GM19452 (cell line): ENCODE results near the gene GADD45G.

ENCODE experiments used
- ATAC-seq: cut with Tn5 transposase; IDR thresholded peaks from one replicate; pipeline ENCODE4 v1.9.1; 2021; ENCODE audit not compliant: unreplicated experiment

The GADD45G gene, protein sequence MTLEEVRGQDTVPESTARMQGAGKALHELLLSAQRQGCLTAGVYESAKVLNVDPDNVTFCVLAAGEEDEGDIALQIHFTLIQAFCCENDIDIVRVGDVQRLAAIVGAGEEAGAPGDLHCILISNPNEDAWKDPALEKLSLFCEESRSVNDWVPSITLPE

DNA sequence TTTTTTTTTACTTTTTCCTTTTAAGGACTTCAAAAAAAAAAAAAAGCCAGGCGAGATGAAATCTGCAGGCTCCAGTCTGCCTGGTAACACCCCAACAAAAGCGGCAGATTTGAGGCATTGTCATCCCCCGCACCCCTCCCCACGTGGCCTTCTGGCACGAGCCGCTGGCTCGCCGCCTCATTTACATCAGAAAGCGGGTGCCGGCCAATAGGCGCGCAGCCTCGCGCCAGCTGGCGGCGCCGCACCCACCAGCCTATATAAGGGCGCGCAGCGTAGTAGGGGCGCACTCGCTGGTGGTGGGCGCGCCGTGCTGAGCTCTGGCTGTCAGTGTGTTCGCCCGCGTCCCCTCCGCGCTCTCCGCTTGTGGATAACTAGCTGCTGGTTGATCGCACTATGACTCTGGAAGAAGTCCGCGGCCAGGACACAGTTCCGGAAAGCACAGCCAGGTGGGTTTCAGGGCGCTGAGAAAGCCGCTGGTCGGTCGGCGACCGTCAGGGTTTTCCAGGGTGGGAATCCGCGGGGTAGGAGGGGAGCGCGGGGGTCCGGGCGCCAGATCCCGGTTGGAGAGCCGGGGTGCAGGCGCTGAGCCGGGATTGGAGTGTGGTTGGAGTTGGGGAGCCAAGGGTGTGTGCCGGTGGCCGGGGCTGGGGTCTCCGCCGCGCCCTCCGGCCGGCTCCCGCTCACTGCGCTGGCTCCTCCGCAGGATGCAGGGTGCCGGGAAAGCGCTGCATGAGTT lies at the start of gene GADD45G:
Gene GADD45G (plus strand): TSS at position 284 of the 736 bp plus-strand sequence. CDS start 110 bp downstream, at position 394.
- ATAC-seq = no peak

DNA sequence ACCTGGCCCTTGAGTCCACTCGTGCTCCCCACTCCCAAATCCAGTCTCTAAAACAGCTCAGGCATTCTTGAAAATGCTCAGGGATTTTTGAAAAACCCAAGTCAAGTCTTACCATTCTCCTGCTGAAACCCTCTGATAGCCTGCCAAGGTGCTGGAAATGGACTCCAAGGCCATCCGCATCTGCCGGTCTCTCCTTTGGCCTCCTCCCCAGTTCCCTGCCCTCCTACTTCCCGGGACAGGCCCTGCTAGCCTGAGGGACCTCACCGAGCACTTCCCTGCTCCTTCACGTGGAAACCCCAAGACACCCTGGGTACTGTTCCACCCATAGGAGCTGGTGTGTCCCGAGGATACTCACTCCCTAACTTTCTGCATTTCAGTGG lies 49.8 kb upstream of the GADD45G start:
- ATAC-seq = no peak

DNA sequence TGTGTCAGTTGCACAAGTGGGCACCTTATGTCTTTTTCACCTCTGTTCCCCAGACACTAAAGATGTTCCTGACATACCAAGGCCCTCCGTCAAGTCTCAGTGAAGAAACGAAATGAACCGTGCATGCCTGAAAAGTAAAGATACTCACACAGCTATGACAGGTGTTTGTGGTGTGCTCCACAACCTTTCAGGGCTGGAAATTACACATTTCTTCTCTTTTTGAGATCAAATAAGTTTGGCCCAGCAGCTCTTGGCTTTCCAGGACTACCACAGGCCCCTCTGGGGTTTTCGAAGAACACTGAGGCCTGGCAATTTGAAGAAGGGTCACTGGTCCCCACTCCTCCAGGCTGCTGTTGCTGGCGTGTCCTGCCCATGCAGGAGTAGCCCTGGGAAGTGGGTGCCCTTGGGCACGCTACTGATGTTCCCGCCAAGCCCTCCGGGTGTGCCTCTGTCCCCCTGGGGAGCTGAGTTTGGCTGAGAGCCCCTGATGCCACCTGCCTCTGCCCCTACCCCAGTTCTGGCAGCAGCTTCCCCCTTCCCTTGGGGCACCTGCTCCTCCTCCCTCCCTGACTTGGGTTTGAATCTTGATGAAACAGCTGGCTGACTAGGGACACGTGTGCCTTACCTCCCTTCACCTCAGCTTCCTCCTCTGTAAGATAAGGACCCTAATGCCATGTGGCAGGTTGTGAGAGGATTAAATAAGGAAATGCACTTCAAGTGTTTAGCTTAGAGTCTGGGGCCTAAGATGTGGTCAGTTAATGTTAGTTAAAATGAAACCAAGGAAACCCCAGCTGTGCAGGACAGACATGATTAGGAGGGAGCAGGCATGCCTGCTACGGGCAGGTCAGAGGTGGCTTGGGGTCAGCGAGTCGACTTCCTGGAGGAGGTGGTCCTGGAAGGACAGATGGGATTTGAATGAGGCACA lies 49.1 kb upstream of the GADD45G start:
- peak; percentile 80 for ATAC-seq

DNA sequence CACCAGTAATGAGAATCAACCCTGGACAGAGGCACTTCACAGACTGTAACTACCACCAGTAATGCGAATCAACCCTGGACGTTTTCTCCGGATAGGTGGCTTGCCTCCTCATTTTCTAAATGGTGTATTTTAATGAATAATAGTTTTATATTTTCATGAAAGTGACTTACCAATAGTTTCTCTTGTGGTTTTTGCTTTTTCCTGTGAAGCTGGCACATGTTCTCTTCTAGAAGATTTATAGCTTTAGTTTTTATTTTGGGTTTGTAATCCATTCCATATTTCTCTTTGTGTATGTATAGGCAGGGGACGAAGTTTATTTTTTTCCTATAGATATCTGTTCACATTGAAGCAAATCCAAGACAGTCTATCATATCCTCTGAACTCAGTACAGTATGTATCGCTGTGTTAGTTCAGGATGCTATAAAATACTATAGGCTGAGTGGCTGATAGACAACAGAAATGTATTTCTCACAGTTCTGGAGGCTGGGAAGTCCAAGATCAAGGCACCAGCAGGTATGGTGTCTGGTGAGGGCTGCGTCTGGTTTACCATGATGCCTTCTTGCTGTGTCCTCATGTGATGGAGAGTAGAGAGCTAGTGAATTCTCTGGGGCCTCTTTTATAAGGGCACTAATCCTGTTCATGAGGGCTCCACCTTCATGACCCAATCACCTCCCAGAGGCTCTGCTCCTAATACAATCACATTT lies 46.5 kb upstream of the GADD45G start:
- no peak for ATAC-seq

DNA sequence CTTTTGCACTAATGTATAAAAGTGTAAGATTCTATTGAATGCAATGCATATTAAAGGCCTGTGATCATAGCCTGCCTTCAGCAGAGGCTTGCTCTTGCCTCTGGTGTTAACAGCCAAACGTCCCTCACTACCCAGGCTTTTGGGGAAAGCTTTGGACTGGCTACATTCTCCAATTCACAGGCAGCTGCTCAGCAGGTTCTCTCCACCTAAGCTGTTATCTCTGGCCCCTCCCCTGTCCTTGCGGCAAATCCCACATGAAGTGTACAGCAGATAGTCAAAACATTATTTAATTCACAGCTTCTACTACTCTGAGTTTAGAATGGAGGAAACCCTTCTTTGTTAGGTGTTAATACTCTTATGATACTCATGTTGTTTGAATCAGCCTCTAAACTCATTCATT lies 45.9 kb upstream of the GADD45G start:
- ATAC-seq = no peak

DNA sequence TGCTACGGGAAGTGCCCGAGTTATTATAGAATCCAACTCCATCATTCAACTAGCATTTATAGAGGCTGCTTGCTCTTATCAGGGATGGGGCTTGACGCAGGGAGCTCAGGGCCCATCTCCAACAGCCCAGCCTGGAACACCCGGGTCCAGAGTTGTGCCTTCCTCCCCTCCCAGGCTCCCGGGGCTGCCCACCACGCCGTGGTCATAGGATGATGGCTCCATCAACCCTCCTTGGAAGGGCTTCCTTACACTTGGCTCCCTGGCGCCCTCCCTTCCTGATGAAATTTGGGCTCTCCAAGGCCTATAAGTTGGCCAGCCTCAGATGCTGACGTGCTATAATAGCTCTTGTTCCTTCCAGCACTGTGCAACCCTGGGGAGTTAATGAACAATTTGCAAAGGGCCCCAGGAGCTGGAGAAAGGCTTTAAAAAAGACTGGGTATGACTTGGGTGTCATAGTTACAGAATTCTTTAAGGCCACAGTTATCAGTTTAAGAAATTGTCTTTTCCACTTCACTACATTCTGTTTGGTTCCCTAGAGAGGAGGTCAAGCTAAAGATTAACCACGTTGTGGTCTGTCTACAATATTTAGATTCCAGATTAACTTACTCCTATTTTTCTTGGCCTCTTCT lies 42.5 kb upstream of the GADD45G start:
- ATAC-seq = peak; percentile 67

DNA sequence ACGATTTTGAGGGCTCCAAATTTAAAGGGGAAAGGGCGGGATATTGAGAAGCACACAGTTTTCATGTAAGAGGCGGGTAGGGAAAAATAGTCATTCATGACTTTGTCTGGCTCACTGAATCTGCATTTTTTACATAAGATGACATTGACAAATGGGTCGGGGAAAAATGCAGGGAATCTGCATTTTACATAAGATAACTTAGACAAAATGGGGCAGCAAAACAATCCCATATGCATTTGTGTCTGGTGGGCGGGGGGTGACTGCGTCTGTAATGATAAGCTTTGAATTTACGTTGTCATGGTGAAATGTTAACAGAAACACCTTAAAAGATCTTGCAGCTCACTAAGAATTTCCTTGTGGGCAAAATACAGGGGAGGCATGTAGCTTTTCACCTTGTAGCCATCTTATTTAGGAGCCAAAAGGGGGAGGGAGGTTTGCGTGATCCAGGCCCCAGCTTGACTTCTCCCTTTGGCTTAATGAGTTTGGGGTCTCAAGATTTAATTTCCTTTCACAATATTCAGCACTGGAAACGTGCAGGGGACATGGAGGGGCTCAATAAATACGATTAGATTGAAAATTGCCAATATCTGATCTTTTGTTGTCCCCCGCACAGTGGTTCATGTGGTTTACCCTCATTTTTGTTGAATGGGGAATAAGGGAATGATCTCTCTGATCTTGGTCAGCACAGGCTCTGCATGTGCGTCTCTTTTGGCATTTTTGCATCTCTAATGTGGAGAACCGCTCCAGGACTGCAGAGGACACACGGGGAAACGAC lies 41.1 kb upstream of the GADD45G start:
- no peak for ATAC-seq

DNA sequence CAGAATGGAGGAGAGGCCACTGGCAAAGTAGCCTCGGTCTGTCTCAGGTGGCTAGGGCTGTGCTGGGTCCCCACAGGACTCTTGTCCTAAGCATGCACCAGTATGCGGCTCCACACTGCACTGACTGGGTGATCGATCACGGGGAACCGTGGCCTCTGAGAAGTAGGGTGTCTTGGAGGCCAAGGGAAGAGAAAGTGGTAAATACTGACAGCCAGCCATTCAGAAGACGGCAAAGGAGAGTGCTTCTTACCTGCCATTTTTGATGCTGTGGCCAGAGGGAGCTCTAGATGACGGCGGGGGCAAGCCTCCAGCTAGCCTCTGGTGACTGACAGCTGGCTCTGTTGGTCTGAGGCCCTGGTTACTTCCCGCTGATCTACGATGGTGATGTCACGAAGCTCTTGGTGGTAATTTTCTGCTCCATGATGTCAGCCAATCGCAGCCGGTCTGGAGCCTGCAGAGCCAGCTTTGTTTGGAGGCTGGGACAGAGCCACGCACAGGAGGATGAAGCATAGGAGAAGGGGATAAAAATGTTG lies 40.4 kb upstream of the GADD45G start:
- ATAC-seq = no peak

DNA sequence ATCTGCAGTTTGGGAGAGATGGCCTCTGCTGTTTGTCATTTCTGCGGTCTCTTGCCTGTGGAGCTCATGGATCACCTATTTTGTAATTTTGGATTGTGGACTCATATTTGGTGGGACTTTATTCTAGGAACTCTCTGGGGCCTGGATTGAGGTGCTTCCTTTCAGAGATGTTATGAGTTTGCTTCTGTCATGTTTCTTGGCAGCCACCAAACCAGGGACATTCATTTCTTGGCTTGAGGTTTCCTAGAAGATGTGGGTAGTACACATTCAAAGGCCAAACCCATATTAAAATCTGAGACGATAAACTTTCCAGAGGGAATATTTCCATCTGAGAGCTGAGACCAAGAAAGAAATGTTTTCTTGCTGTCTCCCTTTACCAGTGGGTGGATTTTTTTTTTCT lies 37.2 kb upstream of the GADD45G start:
- no peak for ATAC-seq

DNA sequence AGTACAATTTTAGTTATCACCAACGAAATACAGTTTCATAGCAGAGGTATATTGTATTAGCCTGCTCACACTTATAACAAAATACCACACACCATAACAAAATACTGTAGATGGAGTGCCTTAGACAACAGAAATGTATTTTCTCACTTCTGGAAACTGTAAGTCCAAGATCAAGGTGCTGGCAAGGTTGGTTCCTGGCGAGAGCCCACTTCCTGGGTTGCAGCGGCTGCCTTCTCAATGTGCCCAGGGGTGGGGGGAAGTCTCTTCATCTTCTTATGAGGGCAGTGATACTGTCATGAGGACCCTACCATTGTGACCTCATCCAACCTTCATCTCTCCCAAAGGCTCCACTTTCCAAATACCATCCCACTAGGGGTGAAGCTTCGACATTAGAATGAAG lies 30.5 kb upstream of the GADD45G start:
- ATAC-seq = no peak

DNA sequence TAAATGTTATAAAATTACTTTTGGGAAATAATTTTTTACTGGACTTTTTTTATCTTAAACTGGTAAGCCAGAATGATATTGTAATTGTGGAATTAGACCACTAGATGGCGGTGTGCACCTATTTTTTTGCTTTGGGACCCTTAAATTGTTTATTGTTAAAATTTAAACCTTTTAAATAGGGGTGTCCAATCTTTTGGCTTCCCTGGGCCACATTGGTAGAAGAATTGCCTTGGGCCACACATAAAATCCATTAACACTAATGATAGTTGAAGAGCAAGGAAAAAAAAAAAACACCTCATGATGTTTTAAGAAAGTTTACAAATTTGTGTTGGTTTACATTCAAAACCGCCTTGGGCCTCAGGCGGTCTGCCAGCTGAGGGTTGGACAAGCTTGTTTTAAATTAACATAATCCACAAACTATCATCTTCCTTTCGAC lies 28.4 kb upstream of the GADD45G start:
- ATAC-seq = no peak

DNA sequence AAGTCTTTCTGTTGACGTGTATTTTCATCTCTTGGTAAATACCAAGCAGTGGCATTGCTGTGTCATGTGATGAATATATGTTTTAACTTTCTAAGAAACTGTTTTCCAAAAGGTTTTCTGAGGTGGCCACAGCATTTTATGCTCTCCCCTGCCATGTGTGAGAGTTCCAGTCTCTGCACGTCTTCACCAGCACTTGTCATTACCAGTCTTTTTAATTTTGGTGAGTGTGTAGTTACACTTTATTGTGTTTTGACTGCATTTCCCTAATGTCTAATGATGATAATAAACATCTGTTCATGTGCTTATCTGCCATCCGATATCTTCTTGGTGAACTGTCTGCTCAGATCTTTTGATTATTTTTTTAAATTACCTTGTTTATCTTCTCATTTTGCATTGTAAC lies 27.4 kb upstream of the GADD45G start:
- ATAC-seq = no peak

DNA sequence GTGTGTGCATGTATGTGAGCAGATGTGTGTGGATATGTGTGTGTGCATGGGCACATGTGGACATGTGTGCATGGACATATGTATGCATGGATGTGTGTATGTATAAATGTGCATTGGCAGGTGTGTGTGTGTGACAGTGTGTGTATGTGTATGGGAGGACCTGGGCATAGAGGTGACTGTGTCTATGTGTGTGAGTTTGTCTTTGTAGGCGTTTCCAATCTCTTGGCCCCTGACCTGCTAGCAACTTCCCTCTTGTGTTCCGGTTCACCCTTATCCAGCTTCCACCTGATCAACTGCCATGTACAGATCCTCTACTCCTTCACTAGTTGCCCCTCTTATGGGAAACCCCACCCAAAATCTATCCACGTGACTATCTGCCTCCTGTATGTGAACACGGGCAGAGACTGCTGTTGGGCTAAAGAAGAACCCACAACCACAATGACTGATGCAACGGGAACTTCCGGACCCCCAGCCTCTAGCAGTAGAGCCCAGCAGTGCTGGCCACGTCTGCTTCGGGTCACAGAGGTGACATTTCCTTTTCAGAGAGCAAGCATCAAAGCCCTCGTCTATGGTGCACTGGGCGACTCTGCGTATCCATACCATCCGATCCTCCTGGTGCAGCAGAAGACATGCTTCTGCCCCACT lies 24.9 kb upstream of the GADD45G start:
- no peak for ATAC-seq

DNA sequence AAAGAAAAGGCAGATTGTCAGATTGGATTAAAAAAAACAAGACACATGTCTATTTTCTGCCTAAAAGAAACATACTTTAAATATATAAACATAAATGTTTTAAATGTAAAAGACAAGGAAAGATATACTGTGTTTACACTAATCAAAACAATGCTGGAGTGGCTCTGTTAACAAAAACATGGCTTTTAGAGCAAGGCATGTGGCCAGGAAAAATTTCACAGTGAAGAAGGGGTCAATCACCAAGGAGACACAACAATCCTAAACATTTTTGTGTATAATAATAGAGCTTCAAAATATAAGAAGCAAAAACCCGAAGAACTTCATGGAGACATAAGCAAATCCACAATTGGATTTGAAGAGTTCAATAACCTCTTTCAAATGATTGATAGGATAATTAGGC lies 18.5 kb upstream of the GADD45G start:
- ATAC-seq = no peak

DNA sequence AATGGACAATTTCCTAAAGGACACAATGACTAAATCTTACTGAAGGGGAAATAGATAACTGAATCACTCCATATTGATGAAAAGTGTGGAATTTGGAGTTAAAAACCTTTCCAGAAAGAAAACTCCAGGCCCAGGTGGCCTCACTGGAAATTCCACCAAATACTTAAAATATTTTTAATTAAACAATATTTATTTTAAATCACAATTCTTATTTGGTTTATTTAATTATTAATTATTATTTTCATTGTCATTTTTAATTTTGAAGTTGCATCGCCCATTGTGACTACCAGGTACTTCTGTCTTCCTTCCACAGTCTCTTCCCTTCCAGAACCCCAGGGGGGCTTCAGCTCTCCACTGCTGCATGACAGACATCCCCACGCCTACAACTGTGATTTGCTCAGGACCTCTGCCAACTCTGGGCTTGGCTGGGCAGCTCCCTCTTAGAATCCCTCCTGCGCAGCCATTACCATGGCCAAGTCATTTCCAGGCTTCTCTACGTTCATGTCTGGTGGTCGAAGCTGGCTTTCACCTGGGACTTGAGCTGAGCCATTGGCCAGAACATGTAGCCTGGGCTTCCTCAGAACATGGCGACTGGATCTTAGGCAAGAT lies 16.4 kb upstream of the GADD45G start:
- ATAC-seq = no peak

DNA sequence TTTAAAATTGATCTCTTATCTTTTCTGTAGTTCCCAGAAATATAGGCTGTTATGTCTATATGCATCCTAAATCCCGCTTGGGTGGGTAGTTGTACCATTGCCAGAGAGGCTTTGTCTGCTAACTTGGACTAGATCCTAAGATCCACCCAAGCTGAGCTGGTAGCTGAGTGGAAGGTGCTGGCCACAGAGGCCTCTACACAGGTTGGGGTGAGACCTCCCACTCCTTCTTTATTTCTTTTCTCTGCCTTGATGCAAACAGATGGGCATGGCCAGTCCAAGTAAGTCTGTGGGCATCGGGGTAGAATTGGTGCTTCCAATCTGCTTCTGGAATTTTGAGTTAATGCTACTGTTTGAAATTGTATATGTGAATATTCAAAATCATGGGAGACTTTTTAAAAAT lies 14.4 kb upstream of the GADD45G start:
- ATAC-seq = no peak

DNA sequence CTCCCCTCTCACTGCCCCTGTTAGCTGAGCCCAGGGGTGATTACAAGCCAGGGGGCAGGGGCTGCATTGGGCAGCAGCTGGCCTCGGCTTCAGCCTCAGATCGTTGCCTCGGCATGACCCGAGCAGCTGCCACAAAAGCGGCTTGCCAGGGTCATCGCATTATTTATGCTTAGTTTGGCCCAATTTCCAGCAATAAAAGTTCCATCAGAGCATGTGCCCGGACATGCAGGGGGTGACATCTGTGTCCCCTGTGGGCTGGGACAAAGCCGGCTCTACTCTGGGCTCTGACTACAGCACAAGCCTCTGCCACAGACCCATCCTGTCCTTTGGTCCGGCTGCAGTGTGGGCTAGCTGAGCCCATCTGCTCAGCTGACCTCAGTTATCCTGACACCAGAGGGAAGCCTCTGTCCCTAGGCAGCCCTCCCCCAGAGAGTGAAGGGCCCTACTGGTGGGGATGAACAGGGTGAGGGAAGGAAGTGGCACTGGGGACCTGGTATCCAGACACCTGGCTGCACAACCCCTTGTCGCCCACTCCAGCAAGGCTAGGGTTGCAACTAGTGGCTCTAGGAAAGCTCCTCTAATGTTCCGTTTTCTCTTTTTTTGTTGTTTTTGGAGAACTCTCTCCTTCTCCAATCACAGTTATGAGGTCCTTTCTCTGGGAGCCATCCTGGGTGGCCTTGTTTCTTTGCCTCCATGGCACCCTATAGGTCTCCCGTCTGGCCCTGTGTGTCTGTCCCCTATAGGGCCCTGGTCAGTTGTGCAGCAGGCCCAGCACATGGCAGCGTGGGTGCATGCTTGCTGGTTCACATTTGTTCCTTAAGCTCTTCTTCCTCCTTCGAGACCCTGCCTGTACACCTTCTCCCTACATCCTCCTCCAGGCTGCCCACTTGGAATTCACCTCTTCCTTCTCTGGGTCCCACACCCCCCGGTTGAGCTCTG lies 13.3 kb upstream of the GADD45G start:
- ATAC-seq = no peak
